WERI-Rb-1 (cell line): Measurements from ENCODE around the gene MYO1A.

Experiments
- DNase-seq: peaks from one replicate; pipeline ENCODE4 v3.0.0-alpha.2; 2020
- H3K27ac ChIP-seq: fragments of 250-450 bp; sonication (Bioruptor Pico); 2 replicates; pipeline ENCODE4 v1.5.1; 2020; ENCODE audit warnings: mild to moderate bottlenecking, moderate library complexity
- H3K27me3 ChIP-seq: fragments of 250-450 bp; sonication (Bioruptor Pico); 2 replicates; pipeline ENCODE4 v1.5.1; 2021; ENCODE audit warnings: mild to moderate bottlenecking, low read depth, moderate library complexity; ENCODE audit not compliant: insufficient read depth, severe bottlenecking
- H3K36me3 ChIP-seq: fragments of 250-450 bp; sonication (Bioruptor Pico); 2 replicates; pipeline ENCODE4 v1.5.1; 2020; ENCODE audit warnings: mild to moderate bottlenecking, moderate library complexity
- H3K4me3 ChIP-seq: 2 replicates; pipeline ENCODE4 v1.5.1; 2011; ENCODE audit warnings: low read depth, mild to moderate bottlenecking, control low read depth, low read length
- H3K9me3 ChIP-seq: fragments of 250-450 bp; sonication (Bioruptor Pico); 2 replicates; pipeline ENCODE4 v1.5.1; 2021; ENCODE audit warnings: mild to moderate bottlenecking, moderate library complexity; ENCODE audit not compliant: severe bottlenecking
- CTCF ChIP-seq: IDR thresholded peaks from 2 replicates; pipeline ENCODE4 v1.5.1; 2011; ENCODE audit warnings: low read depth, mild to moderate bottlenecking, control low read depth, inconsistent platforms, low read length

Gene MYO1A

DNA sequence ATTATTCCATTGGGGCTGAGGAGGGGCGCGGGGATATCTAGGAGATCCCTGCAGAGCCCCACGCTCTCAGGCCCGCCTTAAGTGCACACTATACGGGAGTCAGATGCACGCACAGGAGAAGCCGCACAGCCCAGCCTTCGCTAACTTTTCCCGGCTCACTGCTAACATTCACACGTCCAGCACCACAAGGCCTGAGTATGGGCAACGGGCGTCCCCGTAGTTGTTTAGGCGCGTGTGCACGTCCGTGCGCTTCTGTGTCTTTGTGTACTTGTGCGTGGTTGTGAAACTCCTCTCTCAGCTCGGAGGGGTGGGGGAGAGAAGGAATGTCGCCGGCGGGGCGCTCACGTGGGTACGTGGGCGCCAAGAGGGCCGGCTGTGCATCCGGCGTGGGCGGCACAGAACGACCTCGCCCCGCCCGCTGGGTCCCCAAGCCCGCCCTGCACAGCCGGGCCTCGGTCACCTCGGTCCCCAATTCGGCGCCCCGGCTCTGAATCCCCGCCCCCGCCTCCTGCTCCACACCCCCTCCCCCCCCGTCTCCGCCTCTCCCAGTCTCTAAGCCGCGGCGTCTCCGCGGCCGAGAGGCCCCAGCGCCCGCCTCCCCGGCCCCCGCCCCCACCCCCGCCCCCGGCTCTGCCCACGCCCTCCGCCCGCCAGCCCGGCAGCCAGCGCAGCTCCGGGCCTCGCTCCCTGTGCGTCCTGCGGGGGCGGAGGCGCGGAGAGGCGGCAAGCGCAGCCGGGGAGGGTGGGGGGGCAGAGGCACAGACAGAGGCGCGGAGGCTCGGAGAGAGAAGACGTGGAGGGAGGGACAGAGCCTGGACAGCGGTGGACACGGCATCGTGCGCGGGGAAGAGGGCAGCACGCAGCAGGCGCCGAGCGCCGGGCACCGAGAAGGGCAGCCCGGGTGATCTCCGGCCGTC lies 38.7 kb upstream of the MYO1A start, which contains the start of gene NAB2:
TSS of gene NAB2 (plus strand) at position 761 of the 917 bp plus-strand sequence. CDS start 158 bp downstream, outside the sequence.
- Histone ChIP-seq H3K27me3 (no peaks in the 10 kb centered on the region), H3K4me3 (peak within 1 kb of the TSS; percentile 93), H3K36me3 (peaks cover 30% of the 10 kb centered on the region), H3K9me3 (no peaks in the 10 kb centered on the region), H3K27ac (peak within 1 kb of the TSS; percentile 95)
- TF ChIP-seq CTCF = no peak
- peak; percentile 97 for DNase-seq

DNA sequence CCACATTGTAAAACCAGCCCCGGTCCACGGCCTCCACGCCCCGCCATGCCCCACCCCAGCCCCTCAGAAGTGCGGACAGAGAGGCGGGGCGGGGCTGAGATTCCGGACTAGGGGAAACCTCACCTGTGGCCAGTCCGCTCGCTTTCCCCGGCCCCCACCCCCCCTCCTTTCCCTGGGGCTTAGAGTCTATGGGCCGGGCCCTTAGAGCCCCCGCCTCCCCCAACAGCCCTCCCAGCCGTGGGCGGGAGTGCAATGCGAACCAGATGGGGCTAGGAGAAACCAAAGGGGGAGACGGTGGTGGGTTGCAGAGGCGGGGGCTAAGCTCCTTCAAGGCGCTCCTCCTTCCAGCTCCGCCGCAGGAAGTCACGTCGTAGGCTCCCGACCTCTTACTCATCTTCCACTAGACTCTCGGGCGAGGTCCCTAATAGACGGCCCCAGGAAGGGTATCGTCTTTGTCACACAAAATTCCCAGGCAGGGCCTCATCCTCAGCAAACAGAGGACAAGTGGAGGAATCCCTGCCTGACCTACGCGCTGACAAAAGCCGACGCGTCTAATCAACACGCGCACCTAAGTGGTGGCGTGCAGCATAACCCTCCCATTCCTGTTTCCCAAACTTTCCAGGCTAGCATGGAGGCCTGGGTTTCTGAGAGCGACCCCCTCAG lies 37.9 kb upstream of the MYO1A start:
- Histone ChIP-seq H3K4me3 (peak overlapping the region; percentile 93), H3K27me3 (no peaks in the 10 kb centered on the region), H3K9me3 (no peaks in the 10 kb centered on the region), H3K36me3 (peaks cover 25% of the 10 kb centered on the region), H3K27ac (peak overlapping the region; percentile 95)
- peak; percentile 97 for DNase-seq
- no peak for TF ChIP-seq CTCF

DNA sequence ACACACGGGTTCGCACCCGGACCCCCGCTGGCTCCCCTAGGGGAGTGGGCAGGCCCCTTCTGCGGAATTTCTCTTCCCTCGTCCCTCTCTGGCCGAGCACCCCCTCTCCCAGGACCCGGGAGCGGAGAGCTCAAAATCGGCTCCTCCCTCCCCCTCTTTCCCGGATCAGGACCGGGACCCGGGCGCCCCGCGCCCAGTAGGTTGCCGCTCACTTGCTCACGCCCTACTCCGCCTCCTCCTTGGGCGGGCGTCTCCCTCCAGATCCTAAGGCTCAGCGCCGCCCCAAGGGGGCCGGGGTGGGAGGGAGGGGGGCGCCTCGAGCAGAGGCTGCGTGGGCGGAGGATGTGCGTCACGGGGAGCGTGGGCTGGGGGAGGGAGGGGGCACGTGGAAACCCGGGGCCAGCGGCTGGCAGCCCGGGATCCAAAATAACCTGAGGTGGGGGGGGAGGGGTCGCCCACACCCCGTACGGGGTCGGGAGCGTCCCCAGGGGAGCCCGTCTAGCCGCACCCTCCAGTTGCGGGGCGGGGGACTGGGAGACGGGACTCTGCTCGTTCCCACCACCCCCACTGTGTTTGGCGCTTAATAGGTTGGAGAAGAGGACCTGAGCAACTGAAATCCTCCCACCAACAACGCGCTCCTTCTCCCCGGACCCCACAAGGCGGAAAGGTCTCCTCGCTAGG lies 37.2 kb upstream of the MYO1A start:
- Histone ChIP-seq H3K27ac (peak overlapping the region; percentile 95), H3K9me3 (no peaks in the 10 kb centered on the region), H3K36me3 (peaks cover 18% of the 10 kb centered on the region), H3K4me3 (peak overlapping the region; percentile 93), H3K27me3 (no peaks in the 10 kb centered on the region)
- peak; percentile 91 for DNase-seq
- TF ChIP-seq CTCF = no peak

DNA sequence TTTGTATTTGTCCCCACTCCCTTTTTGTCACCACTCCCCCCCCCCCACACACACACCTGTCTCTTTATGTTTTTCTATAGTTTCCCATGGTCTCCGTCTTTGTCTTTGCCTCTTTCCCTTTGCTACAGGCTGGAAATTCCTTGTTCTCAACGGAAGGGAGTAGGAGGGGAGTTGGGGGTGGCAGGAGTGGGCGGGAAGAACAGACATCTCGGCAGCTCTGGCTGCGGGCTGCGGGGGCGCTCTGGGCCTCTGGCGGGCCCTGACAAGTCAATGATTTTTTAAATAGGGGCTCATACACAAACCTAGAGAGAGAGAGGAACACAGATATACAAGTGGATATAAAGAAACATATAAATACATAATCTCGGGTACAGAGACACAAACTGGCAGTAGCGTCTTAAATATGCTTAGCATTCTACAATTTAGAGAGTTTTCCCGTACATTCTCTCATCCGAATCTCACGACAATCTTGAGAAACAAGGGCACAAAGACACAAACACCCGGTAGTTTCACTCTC lies 36.6 kb upstream of the MYO1A start:
- Histone ChIP-seq H3K9me3 (no peaks in the 10 kb centered on the region), H3K27ac (peak overlapping the region; percentile 95), H3K36me3 (peaks cover 12% of the 10 kb centered on the region), H3K4me3 (peak overlapping the region; percentile 93), H3K27me3 (no peaks in the 10 kb centered on the region)
- peak; percentile 46 for TF ChIP-seq CTCF
- DNase-seq = peak; percentile 82

DNA sequence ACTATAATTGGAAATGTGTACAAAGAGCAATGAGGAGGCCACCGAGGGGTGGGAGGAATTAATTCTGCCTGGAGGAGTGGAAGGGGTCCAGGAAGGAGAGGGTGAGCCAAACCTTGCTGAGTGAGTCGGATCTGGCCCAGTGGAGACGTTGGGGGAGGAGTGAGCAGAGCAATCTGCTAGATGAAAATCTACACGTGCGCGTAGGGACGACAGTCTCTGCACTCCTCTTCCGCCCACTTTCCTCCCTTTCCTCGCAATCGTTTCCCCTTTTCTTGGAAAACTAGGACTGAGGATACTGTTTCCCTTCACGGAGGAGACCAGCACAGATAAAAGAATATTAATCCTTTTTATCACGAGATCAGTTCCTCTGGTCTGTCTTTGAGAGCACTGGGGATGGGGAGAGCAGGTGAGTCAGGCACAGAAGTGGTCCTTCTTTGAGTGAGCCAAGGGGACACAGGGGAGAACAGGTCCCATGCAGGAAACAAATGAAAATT lies 36.1 kb upstream of the MYO1A start:
- Histone ChIP-seq H3K9me3 (no peaks in the 10 kb centered on the region), H3K27ac (peak overlapping the region; percentile 95), H3K4me3 (peak overlapping the region; percentile 93), H3K27me3 (no peaks in the 10 kb centered on the region), H3K36me3 (peaks cover 7% of the 10 kb centered on the region)
- no peak for TF ChIP-seq CTCF
- DNase-seq = peak; percentile 77
